ENCODE data around the gene RPS3.

The RPS3 gene

GRCh38 chr11:75432911-75433321, 33.6 kb downstream of the RPS3 start, which contains the start of gene KLHL35:
Gene KLHL35 (minus strand): TSS chr11:75433203. CDS start chr11:75430629, 2,574 bp downstream.
- in situ Hi-C loops (cut with HindIII; ENCODE audit: low sequenced_read_pairs), result no loop called here

- in situ Hi-C loops (cut with HindIII; ENCODE audit: low sequenced_read_pairs), result no loop called here
Observed at GRCh38 chr11:75433443-75433842, 34.1 kb downstream of the RPS3 start.

GRCh38 chr11:75434051-75434450, 34.7 kb downstream of the RPS3 start:
- in situ Hi-C loops (cut with HindIII; ENCODE audit: low sequenced_read_pairs), result no loop called here

- in situ Hi-C loops (cut with HindIII; ENCODE audit: low sequenced_read_pairs), result loop anchor here (5.0 kb wide), 2 partner anchors 87 to 98 kb away; no protein-coding TSS in a partner anchor
Observed at GRCh38 chr11:75434886-75435570, 35.7 kb downstream of the RPS3 start.

- in situ Hi-C loops (cut with HindIII; ENCODE audit: low sequenced_read_pairs), result loop anchor here (5.0 kb wide), 2 partner anchors 87 to 98 kb away; no protein-coding TSS in a partner anchor
Observed at GRCh38 chr11:75435571-75435925, 36.2 kb downstream of the RPS3 start.

- in situ Hi-C loops (cut with HindIII; ENCODE audit: low sequenced_read_pairs), result loop anchor here (5.0 kb wide), 2 partner anchors 85 to 100 kb away; no protein-coding TSS in a partner anchor
Observed at GRCh38 chr11:75436806-75437205, 37.5 kb downstream of the RPS3 start.

- in situ Hi-C loops (cut with HindIII; ENCODE audit: low sequenced_read_pairs), result loop anchor here (5.0 kb wide), 2 partner anchors 84 to 101 kb away; no protein-coding TSS in a partner anchor
Observed at GRCh38 chr11:75437966-75438659, 38.8 kb downstream of the RPS3 start.

- in situ Hi-C loops (cut with HindIII; ENCODE audit: low sequenced_read_pairs), result loop anchor here (5.0 kb wide), 2 partner anchors 83 to 102 kb away; no protein-coding TSS in a partner anchor
Observed at GRCh38 chr11:75439026-75439425, 39.7 kb downstream of the RPS3 start.

- in situ Hi-C loops (cut with HindIII; ENCODE audit: low sequenced_read_pairs), result loop anchor here (5.0 kb wide), 2 partner anchors 83 to 102 kb away; no protein-coding TSS in a partner anchor
Observed at GRCh38 chr11:75439495-75440120, 40.3 kb downstream of the RPS3 start.

GRCh38 chr11:75440960-75441803, 41.9 kb downstream of the RPS3 start:
- in situ Hi-C loops (cut with HindIII; ENCODE audit: low sequenced_read_pairs), result no loop called here

GRCh38 chr11:75441804-75442132, 42.5 kb downstream of the RPS3 start:
- in situ Hi-C loops (cut with HindIII; ENCODE audit: low sequenced_read_pairs), result no loop called here

GRCh38 chr11:75442161-75442885, 43.0 kb downstream of the RPS3 start:
- in situ Hi-C loops (cut with HindIII; ENCODE audit: low sequenced_read_pairs), result no loop called here

GRCh38 chr11:75443043-75443442, 43.7 kb downstream of the RPS3 start:
- in situ Hi-C loops (cut with HindIII; ENCODE audit: low sequenced_read_pairs), result no loop called here

- in situ Hi-C loops (cut with HindIII; ENCODE audit: low sequenced_read_pairs), result no loop called here
Observed at GRCh38 chr11:75445315-75445953, 46.1 kb downstream of the RPS3 start.

GRCh38 chr11:75447415-75447814, 48.1 kb downstream of the RPS3 start:
- in situ Hi-C loops (cut with HindIII; ENCODE audit: low sequenced_read_pairs), result no loop called here

- in situ Hi-C loops (cut with HindIII; ENCODE audit: low sequenced_read_pairs), result no loop called here
Observed at GRCh38 chr11:75449271-75449670, 50.0 kb downstream of the RPS3 start.

- in situ Hi-C loops (cut with HindIII; ENCODE audit: low sequenced_read_pairs), result no loop called here
Observed at GRCh38 chr11:75449776-75450175, 50.5 kb downstream of the RPS3 start.

GRCh38 chr11:75450236-75450635, 50.9 kb downstream of the RPS3 start:
- in situ Hi-C loops (cut with HindIII; ENCODE audit: low sequenced_read_pairs), result no loop called here

Data from endothelial cell of hepatic sinusoid (primary cell).